ENCODE data around the gene HES7.

The HES7 gene

GRCh38 chr17:8124350-8125153, 646 bp upstream of the HES7 start:
- H3K27me3 Mint-ChIP-seq, result peaks cover 6% of the 10 kb centered on the region
- H3K4me3 Mint-ChIP-seq, result peak overlapping the region; percentile 91
- H3K9me3 Mint-ChIP-seq (ENCODE audit: low read depth), result no peaks in the 10 kb centered on the region
- H3K36me3 Mint-ChIP-seq, result no peaks in the 10 kb centered on the region
- H3K27ac Mint-ChIP-seq, result peak overlapping the region; percentile 95
- H3K4me1 Mint-ChIP-seq (ENCODE audit: low read depth), result peaks cover 58% of the 10 kb centered on the region

DNA sequence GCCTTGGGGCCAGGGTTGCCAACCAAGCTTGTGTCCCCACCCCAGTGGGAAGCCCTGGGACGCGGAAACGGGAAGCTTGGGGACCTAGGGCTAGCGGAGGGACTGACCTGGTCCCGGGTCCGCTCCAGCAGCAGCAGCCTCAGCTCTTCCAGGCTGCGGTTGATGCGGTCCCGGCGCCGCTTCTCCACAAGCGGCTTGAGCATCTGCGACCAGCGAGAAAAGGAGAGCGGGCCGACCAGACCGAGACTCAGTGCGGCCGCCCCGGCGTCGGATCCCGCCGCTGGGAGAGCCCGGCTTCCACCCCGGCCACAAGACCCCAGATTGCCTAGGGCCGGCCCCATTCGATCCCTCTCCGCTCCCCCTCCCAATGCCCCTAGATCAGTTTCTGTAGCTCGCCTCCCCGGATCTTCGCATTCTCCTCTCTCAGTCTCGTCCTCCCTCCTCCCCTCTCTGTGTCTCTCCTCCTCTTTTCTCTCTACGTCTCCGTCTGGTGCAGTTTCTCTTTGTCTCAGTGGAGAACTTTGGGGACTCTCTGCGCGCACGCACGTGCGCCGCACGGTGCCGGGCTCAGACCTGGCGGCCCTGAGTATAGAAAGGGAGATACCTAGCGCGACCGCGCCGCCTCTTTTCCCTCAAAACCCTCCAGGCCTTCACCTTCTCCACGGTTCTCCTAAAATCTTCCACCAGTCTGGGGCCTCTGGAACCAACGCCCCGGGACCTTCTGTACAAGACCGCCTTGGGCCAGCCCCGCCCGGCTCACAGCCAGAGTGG, 797 bp downstream of the HES7 start:
- Mint-ChIP-seq H3K4me1 (ENCODE audit: low read depth) (peaks cover 69% of the 10 kb centered on the region), H3K4me3 (peak overlapping the region; percentile 91), H3K27ac (peak overlapping the region; percentile 71), H3K27me3 (peaks cover 6% of the 10 kb centered on the region), H3K9me3 (ENCODE audit: low read depth) (no peaks in the 10 kb centered on the region), H3K36me3 (no peaks in the 10 kb centered on the region)

DNA sequence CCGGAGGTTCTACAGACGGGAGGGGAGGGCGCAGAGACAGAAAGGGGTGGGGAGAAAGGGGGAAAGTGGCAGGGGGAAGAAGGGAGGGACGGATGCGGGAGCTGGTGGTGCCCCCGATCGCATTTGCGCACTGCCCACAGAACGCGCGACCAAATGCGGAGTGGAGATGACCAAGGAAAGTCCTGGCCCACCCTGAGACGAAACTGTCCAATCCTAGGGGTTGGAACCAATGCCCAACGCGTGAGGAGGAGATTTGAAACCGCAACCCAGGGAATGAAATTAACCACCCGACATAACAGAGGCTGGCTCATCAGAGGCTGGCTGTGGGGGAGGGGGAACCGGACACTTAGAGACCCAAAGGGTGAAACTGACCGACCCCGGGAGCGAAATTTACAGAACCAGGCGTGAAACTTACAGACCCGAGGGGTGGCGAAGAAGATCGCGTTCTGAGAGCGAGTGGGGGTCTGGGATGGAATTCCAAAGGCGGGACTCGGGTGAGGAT, 1.4 kb downstream of the HES7 start:
- peaks cover 6% of the 10 kb centered on the region for H3K27me3 Mint-ChIP-seq

DNA sequence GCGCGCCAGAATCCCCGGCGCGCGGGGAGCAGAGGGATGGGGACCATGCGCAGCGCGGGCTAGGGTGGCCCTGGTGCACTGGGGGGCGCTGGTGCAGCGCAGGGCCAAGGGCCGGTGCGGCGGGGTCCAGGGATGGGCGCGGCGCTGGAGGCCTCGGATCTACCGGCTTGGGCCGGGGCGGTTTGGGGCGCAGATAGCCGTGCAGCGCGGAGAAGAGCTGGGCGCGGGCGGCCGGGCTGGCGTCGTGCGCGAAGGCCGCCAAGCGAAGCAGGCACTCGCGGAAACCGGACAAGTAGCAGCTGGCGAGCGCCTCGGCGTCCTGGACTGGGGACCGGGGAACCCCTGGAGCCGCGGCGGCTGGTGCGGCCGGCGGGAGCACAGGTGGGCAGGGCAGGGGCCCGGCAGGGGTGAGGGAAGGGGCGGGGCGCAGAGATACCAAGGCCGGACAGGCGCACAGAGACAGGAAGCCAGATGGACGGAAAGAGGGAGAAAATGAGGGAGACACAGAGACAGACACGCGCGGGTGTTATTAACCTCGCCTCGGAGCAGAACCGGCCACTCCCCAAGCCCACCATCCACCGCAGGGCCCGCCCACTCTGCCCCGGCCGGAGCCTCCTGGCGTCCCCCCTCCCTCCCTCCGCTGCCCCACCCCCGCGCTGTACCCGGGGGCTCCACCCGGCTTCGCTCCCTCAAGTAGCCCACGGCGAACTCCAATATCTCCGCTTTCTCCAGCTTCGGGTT, 2.1 kb downstream of the HES7 start:
- Mint-ChIP-seq H3K4me1 (ENCODE audit: low read depth) (peaks cover 70% of the 10 kb centered on the region), H3K36me3 (no peaks in the 10 kb centered on the region)

More for the DNA sequence above, 1.4 kb downstream of the HES7 start:
- no peak overlapping the region for H3K27ac Mint-ChIP-seq
- H3K9me3 Mint-ChIP-seq (ENCODE audit: low read depth), result no peaks in the 10 kb centered on the region
- H3K36me3 Mint-ChIP-seq, result no peaks in the 10 kb centered on the region
- H3K4me3 Mint-ChIP-seq, result peak overlapping the region; percentile 91
- peaks cover 74% of the 10 kb centered on the region for H3K4me1 Mint-ChIP-seq (ENCODE audit: low read depth)

GRCh38 chr17:8121407-8121680, 2.6 kb downstream of the HES7 start:
- Mint-ChIP-seq H3K27me3 (peaks cover 7% of the 10 kb centered on the region), H3K4me3 (peak overlapping the region; percentile 89), H3K27ac (no peak overlapping the region), H3K9me3 (ENCODE audit: low read depth) (no peaks in the 10 kb centered on the region), H3K36me3 (no peaks in the 10 kb centered on the region), H3K4me1 (ENCODE audit: low read depth) (peaks cover 67% of the 10 kb centered on the region)

More for the DNA sequence above, 2.1 kb downstream of the HES7 start:
- no peaks in the 10 kb centered on the region for H3K9me3 Mint-ChIP-seq (ENCODE audit: low read depth)
- H3K4me3 Mint-ChIP-seq, result peak overlapping the region; percentile 91
- no peak overlapping the region for H3K27ac Mint-ChIP-seq
- peaks cover 3% of the 10 kb centered on the region for H3K27me3 Mint-ChIP-seq

- peak overlapping the region; percentile 99 for H3K27ac Mint-ChIP-seq
- H3K27me3 Mint-ChIP-seq, result peaks cover 9% of the 10 kb centered on the region
- H3K4me3 Mint-ChIP-seq, result peak overlapping the region; percentile 89
- no peaks in the 10 kb centered on the region for H3K9me3 Mint-ChIP-seq (ENCODE audit: low read depth)
- no peaks in the 10 kb centered on the region for H3K36me3 Mint-ChIP-seq
- H3K4me1 Mint-ChIP-seq (ENCODE audit: low read depth), result peaks cover 63% of the 10 kb centered on the region
Observed at GRCh38 chr17:8120520-8121406, 3.1 kb downstream of the HES7 start.

DNA sequence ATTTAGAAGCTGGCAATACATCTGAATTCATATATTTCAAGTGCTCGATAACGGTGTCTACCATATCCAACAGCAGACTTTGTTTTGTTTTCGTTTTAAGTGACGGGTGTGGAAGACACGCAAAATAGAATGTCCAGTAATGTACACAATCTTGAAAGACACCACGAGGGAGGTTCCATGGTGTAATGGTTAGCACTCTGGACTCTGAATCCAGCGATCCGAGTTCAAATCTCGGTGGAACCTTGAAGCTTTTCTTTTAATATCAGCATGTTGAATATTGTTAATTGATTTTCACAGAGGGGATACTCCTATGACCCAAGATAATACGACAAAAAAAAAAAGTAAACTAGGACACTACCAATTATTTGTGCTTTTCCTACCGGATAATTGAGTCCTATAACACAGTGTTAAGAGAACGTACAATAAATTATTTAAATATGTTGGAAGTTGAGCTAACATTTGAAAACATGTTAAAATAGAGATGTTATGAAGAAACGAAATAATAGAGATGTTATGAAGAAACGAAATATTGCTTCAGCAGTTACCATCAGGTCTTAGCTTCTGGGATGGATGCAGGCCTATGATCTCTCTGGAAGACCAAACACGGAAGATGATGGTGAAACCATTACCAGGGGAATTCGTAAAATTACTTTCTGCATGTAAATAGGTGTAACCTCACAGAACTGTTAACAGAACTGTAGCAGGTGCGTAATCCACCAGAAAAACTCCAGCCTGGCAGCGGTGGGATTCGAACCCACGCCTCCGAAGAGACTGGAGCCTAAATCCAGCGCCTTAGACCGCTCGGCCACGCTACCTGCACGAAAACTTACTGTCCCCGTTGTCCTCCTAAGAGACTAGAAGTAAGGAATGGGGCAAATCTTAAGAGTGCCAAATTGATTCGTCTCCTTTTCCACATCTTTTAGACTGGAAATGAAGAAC, 4.1 kb downstream of the HES7 start:
- H3K9me3 Mint-ChIP-seq (ENCODE audit: low read depth), result no peaks in the 10 kb centered on the region
- peak overlapping the region; percentile 99 for H3K27ac Mint-ChIP-seq
- H3K4me1 Mint-ChIP-seq (ENCODE audit: low read depth), result peaks cover 55% of the 10 kb centered on the region
- peaks cover 17% of the 10 kb centered on the region for H3K27me3 Mint-ChIP-seq
- H3K4me3 Mint-ChIP-seq, result peak overlapping the region; percentile 89
- no peaks in the 10 kb centered on the region for H3K36me3 Mint-ChIP-seq

- Mint-ChIP-seq H3K36me3 (no peaks in the 10 kb centered on the region), H3K27me3 (peaks cover 21% of the 10 kb centered on the region), H3K4me1 (ENCODE audit: low read depth) (peaks cover 47% of the 10 kb centered on the region), H3K4me3 (peak overlapping the region; percentile 89), H3K27ac (peak overlapping the region; percentile 94), H3K9me3 (ENCODE audit: low read depth) (no peaks in the 10 kb centered on the region)
Observed at GRCh38 chr17:8118769-8119580, 4.9 kb downstream of the HES7 start.

GRCh38 chr17:8117980-8118768, 5.7 kb downstream of the HES7 start, which contains the start of gene ALOXE3:
ALOXE3 (minus strand) TSS chr17:8118514; CDS start chr17:8117990, 524 bp downstream.
- Mint-ChIP-seq H3K4me1 (ENCODE audit: low read depth) (peaks cover 39% of the 10 kb centered on the region), H3K27me3 (peaks cover 21% of the 10 kb centered on the region)

DNA sequence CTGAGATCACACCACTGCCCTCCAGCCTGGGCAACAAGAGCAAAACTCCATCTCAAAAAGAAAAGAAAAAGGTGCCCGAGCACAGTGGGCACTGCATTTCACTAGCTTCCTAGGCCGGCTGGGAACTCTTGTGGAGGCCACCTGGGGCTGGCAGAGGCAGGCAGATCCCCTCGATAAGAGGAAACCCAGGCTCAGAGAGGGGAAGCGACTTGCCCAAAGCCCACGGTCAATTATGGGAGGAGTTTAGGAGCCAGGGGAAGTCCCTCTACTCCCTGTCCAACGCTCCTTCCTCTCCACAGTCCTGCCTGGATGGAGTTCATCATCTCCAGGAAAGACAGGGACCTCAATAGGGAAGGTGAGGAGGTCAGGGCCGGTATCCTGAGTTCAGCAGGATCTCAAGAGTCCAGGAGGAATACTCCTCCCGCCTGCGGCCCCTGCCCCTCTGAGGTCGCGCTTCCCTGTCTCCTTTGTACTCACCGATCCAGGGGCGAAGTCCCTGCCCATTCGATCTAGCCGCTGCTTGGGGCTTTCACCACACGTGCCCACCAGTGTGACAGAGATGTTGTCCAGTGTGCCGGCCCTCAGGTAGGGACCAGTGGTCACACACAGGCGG, 6.4 kb downstream of the HES7 start:
- Mint-ChIP-seq H3K4me3 (peak overlapping the region; percentile 89), H3K27me3 (peaks cover 23% of the 10 kb centered on the region), H3K4me1 (ENCODE audit: low read depth) (peaks cover 34% of the 10 kb centered on the region), H3K9me3 (ENCODE audit: low read depth) (no peaks in the 10 kb centered on the region), H3K27ac (no peak overlapping the region), H3K36me3 (no peaks in the 10 kb centered on the region)

More at GRCh38 chr17:8117980-8118768, 5.7 kb downstream of the HES7 start, which contains the start of gene ALOXE3:
- no peaks in the 10 kb centered on the region for H3K36me3 Mint-ChIP-seq
- peak within 1 kb of the TSS; percentile 89 for H3K4me3 Mint-ChIP-seq
- H3K27ac Mint-ChIP-seq, result peak within 1 kb of the TSS; percentile 94
- no peaks in the 10 kb centered on the region for H3K9me3 Mint-ChIP-seq (ENCODE audit: low read depth)

DNA sequence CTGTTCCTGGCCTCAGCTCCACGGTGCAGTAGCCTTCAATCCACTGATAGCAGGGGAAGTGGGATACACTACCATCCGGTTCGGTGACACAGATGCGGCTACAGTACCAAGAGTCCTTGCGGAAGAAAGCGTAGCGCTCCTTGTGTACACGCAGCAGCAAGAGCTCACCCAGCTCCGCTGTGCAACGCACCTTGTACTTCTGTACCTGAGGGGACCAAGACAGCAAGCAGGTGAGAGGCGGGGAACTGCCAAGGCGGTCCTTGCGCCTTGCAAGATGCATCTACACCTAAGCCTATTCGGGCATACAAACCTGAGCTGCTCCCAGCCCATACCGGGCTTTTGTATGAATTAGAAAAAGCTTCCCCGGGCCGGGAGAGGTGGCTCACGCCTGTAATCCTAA, 7.1 kb downstream of the HES7 start:
- Mint-ChIP-seq H3K36me3 (no peaks in the 10 kb centered on the region), H3K9me3 (ENCODE audit: low read depth) (no peaks in the 10 kb centered on the region), H3K4me3 (no peak overlapping the region), H3K27me3 (peaks cover 23% of the 10 kb centered on the region), H3K27ac (no peak overlapping the region), H3K4me1 (ENCODE audit: low read depth) (peaks cover 31% of the 10 kb centered on the region)

DNA sequence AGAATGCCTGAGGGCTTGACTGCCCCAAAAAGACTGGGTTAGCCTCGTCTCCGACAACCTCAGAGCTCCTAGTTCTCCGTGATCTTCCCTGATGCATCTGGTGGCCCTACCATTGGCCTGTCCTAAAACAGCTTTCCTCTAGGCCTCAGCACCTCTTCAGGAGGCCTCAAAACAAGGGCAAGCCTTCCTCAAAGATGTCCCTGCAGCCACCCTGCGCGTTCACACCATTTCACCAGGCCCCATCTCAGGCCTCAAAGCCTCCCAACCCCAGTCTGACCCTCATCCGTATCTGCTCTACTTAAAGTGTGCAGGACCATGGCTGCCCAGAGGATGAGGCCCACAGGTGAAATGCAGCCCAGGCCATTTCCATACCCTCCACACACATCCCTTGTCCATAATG, 13.0 kb downstream of the HES7 start:
- H3K27me3 Mint-ChIP-seq, result peaks cover 17% of the 10 kb centered on the region
- H3K9me3 Mint-ChIP-seq (ENCODE audit: low read depth), result no peaks in the 10 kb centered on the region
- H3K36me3 Mint-ChIP-seq, result no peaks in the 10 kb centered on the region
- H3K4me3 Mint-ChIP-seq, result peak overlapping the region; percentile 43
- H3K4me1 Mint-ChIP-seq (ENCODE audit: low read depth), result peaks cover 1% of the 10 kb centered on the region
- H3K27ac Mint-ChIP-seq, result no peak overlapping the region
